Vagina (tissue), 2 donors: ENCODE data around the gene KIAA0232. TPM values are rescaled to one million over a fixed set of nuclear protein-coding genes. Genes with fewer than 3 reads are reported as not detected.

Experiments used
- DNase-seq, 2 donors: peaks; one replicate each; pipeline ENCODE4 v3.0.0-alpha.2; 2017; ENCODE audit errors: extremely low spot score in 2 of 2
- H3K27ac ChIP-seq: fragments of 200-600 bp; sonication (generic); one replicate; pipeline ENCODE4 v1.5.1; 2019
- H3K27me3 ChIP-seq: fragments of 200-600 bp; sonication (generic); one replicate; pipeline ENCODE4 v1.5.1; 2019
- H3K36me3 ChIP-seq, 2 donors: fragments of 200-600 bp; sonication (generic); one replicate each; pipeline ENCODE4 v1.5.1; 2017 to 2019
- H3K4me1 ChIP-seq: fragments of 200-600 bp; sonication (generic); one replicate; pipeline ENCODE4 v1.5.1; 2019
- H3K4me3 ChIP-seq, 2 donors: fragments of 200-600 bp; sonication (generic); 1 replicate in 1 of 2; 2 replicates in 1 of 2; pipeline ENCODE4 v1.5.1; 2016 to 2019
- H3K9me3 ChIP-seq: fragments of 200-600 bp; sonication (generic); one replicate; pipeline ENCODE4 v1.5.1; 2019
- CTCF ChIP-seq, 3 experiments: fragments of 450-650 bp in 2 of 3; fragments of 200-600 bp in 1 of 3; sonication (generic) in 1 of 3; IDR thresholded peaks; one replicate each; pipeline ENCODE4 v1.5.1; 2017 to 2019; ENCODE audit warnings: antibody characterized with exemption in 3 of 3, mild to moderate bottlenecking in 2 of 3, moderate library complexity in 2 of 3
- POLR2A ChIP-seq, 2 donors: fragments of 450-650 bp; IDR thresholded peaks; one replicate each; pipeline ENCODE4 v1.6.1; 2017; ENCODE audit warnings: antibody characterized with exemption in 2 of 2, mild to moderate bottlenecking in 2 of 2, moderate library complexity in 2 of 2
- POLR2AphosphoS5 ChIP-seq, 2 donors: sonication (generic); formaldehyde crosslinking; IDR thresholded peaks; one replicate each; pipeline ENCODE4 v1.9.0; 2017; ENCODE audit warnings: antibody characterized with exemption in 2 of 2, mild to moderate bottlenecking in 2 of 2, low read depth in 1 of 2; ENCODE audit not compliant: insufficient read depth in 1 of 2
- intact Hi-C: fragments of 100-400 bp; cut with DNase I; formaldehyde crosslinking; loops from one replicate; pipeline ENCODE4 v1.15.1; 2023
- total RNA-seq: library from RNA; depleted of rRNA; stranded (reverse); fragments of >200 nt; gene quantifications from one replicate; pipeline ENCODE4 v1.2.3, GENCODE V29; 2016

The KIAA0232 gene
- total RNA-seq, 1 donor from 2014 or later = 29.0 TPM

DNA sequence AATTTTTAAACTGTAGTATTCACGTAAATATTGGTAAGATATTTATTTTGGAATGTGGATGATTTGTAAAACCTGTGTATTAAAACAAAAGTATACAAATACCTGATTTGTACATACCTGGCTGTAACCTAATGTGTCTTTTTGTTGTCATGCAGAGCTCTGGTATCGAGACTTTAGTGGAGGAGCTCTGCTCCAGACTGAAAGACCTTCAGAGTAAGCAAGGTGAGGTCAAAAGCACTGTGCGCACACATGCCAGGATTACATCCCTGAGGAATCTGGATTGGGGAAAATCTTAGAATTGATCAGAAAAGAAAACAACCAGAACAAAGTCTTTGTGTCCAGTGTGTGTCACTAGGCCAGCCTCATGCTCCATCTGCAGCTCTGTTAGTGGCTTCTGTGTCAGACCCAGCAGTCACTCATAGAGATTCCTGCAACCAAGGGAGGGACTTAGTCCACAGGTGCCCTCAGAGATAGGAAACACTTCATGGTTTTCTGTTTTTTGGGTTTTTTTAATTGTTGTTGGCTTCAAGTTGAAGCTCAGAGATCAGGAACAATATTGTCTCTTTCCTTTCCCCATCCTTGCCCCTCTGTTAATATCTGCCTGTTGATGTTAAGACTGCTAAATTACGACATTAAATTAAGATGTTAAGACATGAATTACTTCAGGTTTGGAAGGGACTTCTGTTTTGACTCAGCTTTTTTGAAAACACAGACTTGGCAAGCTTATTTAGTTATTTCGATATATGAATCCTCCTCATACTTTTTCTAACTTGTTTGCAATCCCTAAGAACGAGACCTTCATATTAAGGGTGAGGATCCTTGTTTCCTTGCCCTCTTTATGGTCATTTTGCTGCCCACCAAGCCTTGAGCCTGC lies 74.7 kb downstream of the KIAA0232 start:
- TF ChIP-seq CTCF (IDR thresholded peaks at IDR 0.05) = no peak
- TF ChIP-seq POLR2AphosphoS5 (IDR thresholded peaks at IDR 0.05; ENCODE audit: insufficient read depth in 1 of 2, low read depth in 1 of 2) = no peak
- no peak for TF ChIP-seq POLR2A (IDR thresholded peaks at IDR 0.05)
- H3K36me3 ChIP-seq = peaks cover 0 to 41% of the 10 kb centered on the region in 2 donors
- no peak for DNase-seq
- no peak overlapping the region for H3K27ac ChIP-seq
- H3K9me3 ChIP-seq = no peaks in the 10 kb centered on the region
- H3K27me3 ChIP-seq = no peaks in the 10 kb centered on the region
- intact Hi-C loops = no loop called here
- peaks cover 22% of the 10 kb centered on the region for H3K4me1 ChIP-seq
- no peak overlapping the region for H3K4me3 ChIP-seq

- DNase-seq = no peak
- Histone ChIP-seq H3K4me1 (peaks cover 22% of the 10 kb centered on the region), H3K36me3 (peaks cover 4 to 45% of the 10 kb centered on the region in 2 donors), H3K9me3 (no peaks in the 10 kb centered on the region), H3K27ac (no peak overlapping the region), H3K27me3 (no peaks in the 10 kb centered on the region), H3K4me3 (no peak overlapping the region)
- no peak for TF ChIP-seq POLR2A (IDR thresholded peaks at IDR 0.05)
- TF ChIP-seq POLR2AphosphoS5 (IDR thresholded peaks at IDR 0.05; ENCODE audit: insufficient read depth in 1 of 2, low read depth in 1 of 2) = no peak
- no peak for TF ChIP-seq CTCF (IDR thresholded peaks at IDR 0.05)
- intact Hi-C loops = no loop called here
Observed at GRCh38 chr4:6858997-6859396, 76.5 kb downstream of the KIAA0232 start.

GRCh38 chr4:6859543-6859942 lies 77.0 kb downstream of the KIAA0232 start:
- Histone ChIP-seq H3K27ac (no peak overlapping the region), H3K4me1 (peaks cover 22% of the 10 kb centered on the region), H3K4me3 (no peak overlapping the region), H3K27me3 (no peaks in the 10 kb centered on the region), H3K9me3 (no peaks in the 10 kb centered on the region), H3K36me3 (peaks cover 4 to 48% of the 10 kb centered on the region in 2 donors)
- intact Hi-C loops = no loop called here
- TF ChIP-seq CTCF (IDR thresholded peaks at IDR 0.05) (no peak), POLR2AphosphoS5 (IDR thresholded peaks at IDR 0.05; ENCODE audit: insufficient read depth in 1 of 2, low read depth in 1 of 2) (no peak), POLR2A (IDR thresholded peaks at IDR 0.05) (no peak)
- no peak for DNase-seq

DNA sequence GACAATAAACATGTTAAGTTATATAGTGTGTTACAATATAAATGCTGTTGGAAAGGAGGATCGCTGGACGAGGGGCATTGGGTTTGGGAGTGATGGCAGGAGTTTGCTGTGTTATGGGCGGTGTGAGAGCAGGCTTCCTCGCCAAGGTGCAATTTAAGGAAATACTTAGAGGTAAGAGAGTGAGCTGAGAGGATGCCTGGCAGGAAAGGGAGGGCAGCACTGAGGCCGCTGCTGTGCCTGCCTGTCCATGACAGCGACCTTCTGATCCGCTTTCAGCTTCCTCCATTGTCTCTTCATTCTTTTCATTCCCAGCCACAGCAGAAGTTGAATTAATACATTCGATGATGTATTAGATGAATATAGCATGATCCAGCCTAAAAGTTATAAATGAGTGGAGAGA lies 85.9 kb downstream of the KIAA0232 start:
- Histone ChIP-seq H3K4me1 (peaks cover 6% of the 10 kb centered on the region), H3K9me3 (no peaks in the 10 kb centered on the region), H3K27me3 (no peaks in the 10 kb centered on the region), H3K36me3 (peaks cover 0 to 21% of the 10 kb centered on the region in 2 donors), H3K4me3 (no peak overlapping the region), H3K27ac (no peak overlapping the region)
- no peak for TF ChIP-seq POLR2AphosphoS5 (IDR thresholded peaks at IDR 0.05; ENCODE audit: insufficient read depth in 1 of 2, low read depth in 1 of 2)
- no peak for TF ChIP-seq CTCF (IDR thresholded peaks at IDR 0.05)
- no peak for TF ChIP-seq POLR2A (IDR thresholded peaks at IDR 0.05)
- DNase-seq = no peak
- intact Hi-C loops = no loop called here

GRCh38 chr4:6869944-6870343 lies 87.4 kb downstream of the KIAA0232 start:
- intact Hi-C loops = loop anchor here (10.0 kb wide), 1 partner anchor 85 kb away; the partner anchor contains the start of gene KIAA0232
- Histone ChIP-seq H3K36me3 (peaks cover 0 to 21% of the 10 kb centered on the region in 2 donors), H3K27ac (no peak overlapping the region), H3K9me3 (no peaks in the 10 kb centered on the region), H3K27me3 (no peaks in the 10 kb centered on the region), H3K4me3 (no peak overlapping the region), H3K4me1 (peaks cover 6% of the 10 kb centered on the region)
- TF ChIP-seq CTCF (IDR thresholded peaks at IDR 0.05) = no peak
- TF ChIP-seq POLR2A (IDR thresholded peaks at IDR 0.05) = no peak
- no peak for TF ChIP-seq POLR2AphosphoS5 (IDR thresholded peaks at IDR 0.05; ENCODE audit: insufficient read depth in 1 of 2, low read depth in 1 of 2)
- DNase-seq = no peak
